GM18502 (cell line): ENCODE measurements around the gene ZIC1.
A peak's percentile ranks its signal among the peaks of the same experiment; 100 is the strongest.

Experiments used
- ATAC-seq: cut with Tn5 transposase; IDR thresholded peaks from one replicate; pipeline ENCODE4 v1.9.1; 2021; ENCODE audit warnings: mild to moderate bottlenecking; ENCODE audit not compliant: unreplicated experiment, poor library complexity

ZIC1 gene

GRCh38 chr3:147409143-147410115 is at the start of gene ZIC1:
Gene ZIC1, plus strand, starts transcription at chr3:147409365. Its CDS starts 748 bp downstream, at chr3:147410113.
- no peak for ATAC-seq

- no peak for ATAC-seq
These were observed 49.1 kb upstream of the ZIC1 start for GRCh38 chr3:147360051-147360439.

GRCh38 chr3:147360646-147361453 is 48.3 kb upstream of the ZIC1 start:
- no peak for ATAC-seq

- ATAC-seq = peak; percentile 85
These were observed 47.4 kb upstream of the ZIC1 start for GRCh38 chr3:147361454-147362420.

GRCh38 chr3:147364771-147365170 is 44.4 kb upstream of the ZIC1 start:
- ATAC-seq = no peak

- ATAC-seq = no peak
These were observed 43.7 kb upstream of the ZIC1 start for GRCh38 chr3:147365196-147366115.

GRCh38 chr3:147367676-147368075 is 41.5 kb upstream of the ZIC1 start:
- ATAC-seq = no peak

GRCh38 chr3:147368151-147368550 is 41.0 kb upstream of the ZIC1 start:
- no peak for ATAC-seq

- no peak for ATAC-seq
These were observed 40.5 kb upstream of the ZIC1 start for GRCh38 chr3:147368561-147369221.

- ATAC-seq = no peak
These were observed 39.9 kb upstream of the ZIC1 start for GRCh38 chr3:147369231-147369630.

GRCh38 chr3:147369661-147370123 is 39.5 kb upstream of the ZIC1 start:
- ATAC-seq = no peak

GRCh38 chr3:147370349-147370748 is 38.8 kb upstream of the ZIC1 start:
- ATAC-seq = no peak

- ATAC-seq = no peak
These were observed 38.0 kb upstream of the ZIC1 start for GRCh38 chr3:147371140-147371539.

GRCh38 chr3:147371771-147372340 is 37.3 kb upstream of the ZIC1 start:
- no peak for ATAC-seq

GRCh38 chr3:147372525-147373027 is 36.6 kb upstream of the ZIC1 start:
- no peak for ATAC-seq

GRCh38 chr3:147373301-147373700 is 35.9 kb upstream of the ZIC1 start:
- no peak for ATAC-seq

- ATAC-seq = no peak
These were observed 31.5 kb upstream of the ZIC1 start for GRCh38 chr3:147377412-147378367.
